Measurements from ENCODE around the gene HYAL4.
"Not testable (repeated sequence)": the region's sequence is repeated elsewhere in the genome, so short reads cannot be mapped to it uniquely, and the experiment has no call there.

Gene HYAL4

GRCh38 chr7:123846217-123846891 lies 1.4 kb downstream of the HYAL4 start:
- peak; percentile 38 for DNase-seq (ENCODE audit: low spot score)

GRCh38 chr7:123847868-123848267 lies 2.9 kb downstream of the HYAL4 start:
- DNase-seq (ENCODE audit: low spot score) = no peak

DNA sequence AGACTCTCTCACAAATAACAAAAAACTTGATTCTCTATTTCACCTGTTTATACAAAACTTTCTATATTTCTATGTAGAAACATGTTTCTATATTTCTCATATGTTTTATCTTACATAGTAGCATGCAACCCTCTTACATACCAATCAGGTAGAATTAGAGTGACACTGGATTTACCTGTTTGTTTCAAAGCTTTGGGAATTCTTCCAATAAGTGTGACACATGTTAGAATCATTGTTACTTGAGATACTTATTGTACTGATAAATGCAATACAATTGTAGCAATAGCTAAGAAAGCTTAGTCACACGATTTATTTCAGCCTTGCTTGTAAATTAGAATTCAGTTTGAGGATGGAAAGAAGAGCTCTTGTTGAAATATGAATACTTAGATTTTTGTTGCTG lies 4.9 kb downstream of the HYAL4 start:
- DNase-seq (ENCODE audit: low spot score) = no peak

DNA sequence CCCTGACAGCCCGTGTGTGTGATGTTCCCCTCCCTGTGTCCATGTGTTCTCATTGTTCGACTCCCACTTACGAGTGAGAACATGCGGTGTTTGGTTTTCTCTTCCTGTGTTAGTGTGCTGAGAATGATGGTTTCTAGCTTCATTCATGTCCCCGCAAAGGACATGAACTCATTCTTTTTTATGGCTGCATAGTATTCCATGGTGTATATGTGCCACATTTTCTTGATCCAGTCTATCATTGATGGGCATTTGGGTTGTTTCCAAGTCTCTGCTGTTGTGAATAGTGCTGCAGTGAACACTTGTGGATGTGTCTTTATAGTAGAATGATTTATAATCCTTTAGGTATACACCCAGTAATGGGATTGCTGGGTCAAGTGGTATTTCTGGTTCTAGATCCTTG lies 6.4 kb downstream of the HYAL4 start:
- not testable (repeated sequence) for DNase-seq (ENCODE audit: low spot score)

DNA sequence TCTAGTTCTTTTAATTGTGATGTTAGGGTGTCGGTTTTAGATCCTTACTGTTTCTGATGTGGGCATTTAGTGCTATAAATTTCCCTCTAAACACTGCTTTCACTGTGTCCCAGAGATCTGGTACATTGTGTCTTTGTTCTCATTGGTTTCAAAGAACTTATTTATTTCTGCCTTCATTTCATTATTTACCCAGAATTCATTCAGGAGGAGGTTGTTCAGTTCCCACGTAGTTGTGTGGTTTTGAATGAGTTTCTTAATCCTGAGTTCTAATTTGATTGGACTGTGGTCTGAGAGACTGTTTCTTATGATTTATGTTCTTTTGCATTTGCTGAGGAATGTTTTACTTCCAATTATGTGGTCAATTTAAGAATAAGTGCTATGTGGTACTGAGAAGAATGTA lies 9.3 kb downstream of the HYAL4 start:
- not testable (repeated sequence) for DNase-seq (ENCODE audit: low spot score)

- not testable (repeated sequence) for DNase-seq (ENCODE audit: low spot score)
Observed at GRCh38 chr7:123856428-123856827, 11.5 kb downstream of the HYAL4 start.

GRCh38 chr7:123860848-123861247 lies 15.9 kb downstream of the HYAL4 start:
- no peak for DNase-seq (ENCODE audit: low spot score)

GRCh38 chr7:123862775-123863174 lies 17.8 kb downstream of the HYAL4 start:
- DNase-seq (ENCODE audit: low spot score) = no peak

DNA sequence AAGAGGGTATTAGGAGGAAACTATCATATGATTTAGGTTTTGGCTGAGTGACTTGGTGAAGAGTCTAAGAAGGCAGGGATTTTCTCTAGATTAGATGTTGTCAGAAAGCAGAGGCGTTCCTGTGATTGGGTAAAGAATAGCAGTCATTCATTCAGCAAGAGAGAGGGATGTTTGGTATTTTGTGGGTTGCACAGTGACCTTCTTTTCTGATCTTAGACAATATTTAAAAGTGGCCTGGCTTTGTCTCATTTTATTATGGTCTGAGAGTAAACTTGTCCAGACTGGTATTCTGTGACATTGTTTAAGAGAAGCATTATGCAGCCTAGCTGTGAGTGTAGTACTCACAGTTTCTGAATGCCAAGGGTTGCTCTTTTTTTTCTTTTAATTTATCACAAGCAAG lies 18.5 kb downstream of the HYAL4 start:
- DNase-seq (ENCODE audit: low spot score) = no peak

- no peak for DNase-seq (ENCODE audit: low spot score)
Observed at GRCh38 chr7:123864012-123864411, 19.0 kb downstream of the HYAL4 start.

- no peak for DNase-seq (ENCODE audit: low spot score)
Observed at GRCh38 chr7:123864436-123864835, 19.5 kb downstream of the HYAL4 start.

DNA sequence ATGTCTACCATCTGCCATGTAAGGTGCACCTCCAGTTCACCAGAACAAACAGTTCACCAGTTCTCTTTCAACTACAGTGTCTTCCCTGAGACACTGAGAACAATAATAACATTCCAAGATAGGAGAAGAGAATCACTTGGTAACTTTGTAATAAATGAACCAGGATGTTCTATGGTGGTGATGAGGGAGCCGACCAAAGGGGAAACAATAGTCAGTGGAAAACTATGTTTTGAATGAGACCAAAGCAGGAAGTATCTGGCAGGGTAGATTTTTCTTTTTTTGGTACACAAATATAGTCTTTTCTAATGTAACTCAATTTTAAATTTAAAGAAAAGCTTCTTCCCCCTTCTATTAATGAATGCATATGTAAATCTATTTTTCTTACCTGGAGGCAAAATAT lies 20.0 kb downstream of the HYAL4 start:
- peak; percentile 39 for DNase-seq (ENCODE audit: low spot score)

DNA sequence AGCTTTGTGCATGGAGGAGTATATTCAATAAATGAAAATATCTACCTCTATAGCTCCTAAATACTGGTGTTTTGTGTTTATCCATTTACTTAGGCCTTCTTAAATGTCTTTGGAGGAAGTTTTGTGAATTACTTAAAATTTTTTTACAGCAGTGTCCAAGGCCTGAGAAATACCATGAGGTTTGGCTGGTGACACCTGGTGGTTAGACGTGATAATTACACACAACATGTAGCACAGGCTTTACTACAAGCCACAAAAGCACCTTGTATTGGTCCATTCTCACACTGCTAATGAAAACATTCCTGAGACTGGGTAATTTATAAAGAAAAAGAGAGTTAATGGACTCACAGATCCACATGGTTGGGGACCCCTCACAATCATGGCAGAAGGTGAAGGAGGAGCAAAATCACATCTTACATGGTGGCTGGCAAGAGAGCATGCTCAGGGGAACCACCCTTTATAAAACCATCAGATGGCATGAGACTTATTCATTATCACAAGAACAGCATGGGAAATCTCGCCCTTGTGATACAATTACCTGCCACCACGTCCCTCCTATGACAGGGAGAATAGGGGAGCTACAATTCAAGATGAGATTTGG lies 20.6 kb downstream of the HYAL4 start:
- DNase-seq (ENCODE audit: low spot score) = peak; percentile 71

DNA sequence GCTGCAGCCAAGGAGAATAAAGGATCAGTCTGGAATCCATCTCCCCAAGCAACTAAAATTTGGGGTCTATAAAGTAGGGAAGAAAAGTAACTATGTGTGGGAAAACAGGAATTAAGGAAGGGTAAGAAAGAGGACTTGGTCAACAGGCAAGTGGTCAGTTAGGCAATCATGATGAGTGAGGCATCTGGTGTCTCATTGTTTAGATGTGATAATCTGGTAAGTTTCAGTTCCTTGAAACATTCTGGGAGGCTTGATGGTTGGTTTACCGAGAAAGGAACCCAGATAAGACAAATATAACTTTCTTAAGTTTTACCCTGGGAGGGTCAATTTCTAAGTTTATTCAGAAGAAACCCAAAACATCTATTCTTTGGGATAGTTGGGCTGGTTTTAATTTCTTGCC lies 22.3 kb downstream of the HYAL4 start:
- DNase-seq (ENCODE audit: low spot score) = no peak

DNA sequence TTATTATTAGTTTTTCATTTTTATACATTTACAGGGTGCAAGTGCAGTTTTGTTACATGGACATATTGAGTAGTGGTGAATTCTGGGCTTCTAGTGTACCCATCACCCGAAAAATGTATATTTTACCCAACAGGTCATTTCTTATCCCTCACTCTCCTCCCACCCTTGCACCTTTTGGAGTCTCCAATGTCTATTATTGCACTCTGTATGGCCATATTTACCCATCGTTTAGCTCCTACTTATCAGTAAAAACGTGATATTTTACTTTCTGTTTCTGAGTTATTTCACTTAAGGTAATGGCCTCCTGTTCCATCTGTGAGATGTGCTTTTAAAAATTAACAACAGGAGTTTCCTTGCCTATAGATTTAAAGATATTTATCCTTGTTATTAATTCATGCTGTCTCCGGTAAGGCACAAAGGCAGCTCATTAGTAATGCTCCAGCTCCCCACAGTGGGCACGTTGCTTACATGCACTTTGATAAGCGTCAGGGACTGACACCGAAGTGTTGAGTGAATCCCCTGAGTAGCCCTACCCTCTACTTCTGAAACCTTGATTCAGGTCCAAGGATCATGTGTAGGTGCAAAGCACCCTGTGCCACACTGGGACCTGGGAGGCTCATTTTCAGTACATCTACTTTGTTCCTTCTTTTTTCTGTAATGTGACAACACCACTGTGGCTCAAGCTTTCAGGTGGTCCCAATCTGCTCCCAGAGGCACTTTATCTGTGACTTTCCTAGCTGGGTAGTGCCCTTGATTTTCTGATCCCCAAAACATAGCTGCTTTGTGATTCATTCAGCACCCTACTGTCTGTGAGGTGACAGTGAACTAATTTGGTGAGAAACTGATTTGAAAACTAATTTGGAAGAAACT lies 27.3 kb downstream of the HYAL4 start:
- peak; percentile 54 for DNase-seq (ENCODE audit: low spot score)

- no peak for DNase-seq (ENCODE audit: low spot score)
Observed at GRCh38 chr7:123872908-123873307, 27.9 kb downstream of the HYAL4 start.

- DNase-seq (ENCODE audit: low spot score) = peak; percentile 27
Observed at GRCh38 chr7:123876557-123877256, 31.7 kb downstream of the HYAL4 start.

GRCh38 chr7:123879628-123880027 lies 34.7 kb downstream of the HYAL4 start:
- DNase-seq (ENCODE audit: low spot score) = no peak

DNA sequence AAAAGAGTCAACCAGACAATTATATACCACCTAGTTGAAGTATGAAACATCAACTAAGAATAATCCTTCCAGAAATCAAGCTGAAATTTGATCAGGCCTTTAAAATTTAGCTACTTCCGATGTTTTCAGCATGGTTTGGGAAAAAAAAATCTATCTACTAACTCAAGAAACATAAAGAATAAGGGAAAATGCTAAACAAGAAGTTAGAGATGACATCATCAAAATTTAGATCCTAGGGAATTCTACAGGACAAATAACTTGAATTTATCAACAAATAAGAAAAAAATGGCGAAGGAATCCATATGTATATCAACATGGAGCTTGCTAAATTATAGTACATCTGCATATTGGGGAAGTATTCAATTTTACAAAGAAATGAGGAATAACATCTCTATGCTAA lies 36.3 kb downstream of the HYAL4 start:
- DNase-seq (ENCODE audit: low spot score) = no peak

DNA sequence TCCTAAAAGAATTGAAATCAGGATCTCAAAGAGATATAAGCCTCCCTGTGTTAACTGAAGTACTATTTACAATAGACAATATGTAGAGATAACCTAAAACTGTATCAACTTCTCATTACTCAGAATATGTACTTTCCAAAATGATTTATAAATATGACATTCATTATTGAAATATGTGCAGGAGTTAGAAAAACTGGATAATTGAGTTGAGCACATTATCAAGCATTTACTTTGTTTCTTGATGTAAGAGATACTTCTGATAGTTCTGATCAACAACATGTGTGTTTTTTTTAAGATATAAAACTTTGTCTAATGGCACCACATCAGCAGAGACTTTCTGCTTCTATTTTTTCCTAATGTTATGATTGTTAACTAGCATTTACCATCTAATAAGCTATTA lies 38.2 kb downstream of the HYAL4 start:
- no peak for DNase-seq (ENCODE audit: low spot score)

DNA sequence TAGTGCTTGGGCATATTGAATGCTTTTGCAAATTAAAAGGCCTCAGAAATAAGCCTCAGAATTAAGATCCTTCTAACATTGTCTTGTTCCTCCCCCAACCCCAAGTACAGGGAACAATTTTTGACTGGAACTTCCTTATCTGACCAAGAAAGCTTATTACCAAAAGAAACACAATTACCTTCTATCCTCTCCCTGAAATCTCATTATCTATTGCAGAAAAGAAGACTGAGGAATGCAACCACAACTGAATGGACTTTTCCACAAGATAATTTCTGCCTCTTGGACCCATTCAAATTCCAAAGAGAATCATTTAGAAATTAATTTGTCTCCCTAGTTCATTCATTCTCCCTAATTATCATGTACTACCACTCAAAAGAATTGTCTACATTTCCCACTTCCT lies 43.2 kb downstream of the HYAL4 start:
- no peak for DNase-seq (ENCODE audit: low spot score)

GRCh38 chr7:123894753-123895152 lies 49.8 kb downstream of the HYAL4 start:
- DNase-seq (ENCODE audit: low spot score) = not testable (repeated sequence)
